ENCODE data around the gene NRSN2.
"Not testable (repeated sequence)": the region's sequence is repeated elsewhere in the genome, so short reads cannot be mapped to it uniquely, and the experiment has no call there.

NRSN2 gene

GRCh38 chr20:328975-329695 lies 17.8 kb upstream of the NRSN2 start:
- in situ Hi-C loops (cut with HindIII; ENCODE audit: low sequenced_read_pairs), result no loop called here
- DNase-seq (ENCODE audit: low read depth), result no peak
- no peak for TF ChIP-seq CTCF (IDR thresholded peaks at IDR 0.05; ENCODE audit: low read depth, low read length, missing control alignments)
- peak overlapping the region; percentile 86 for H3K4me3 ChIP-seq (ENCODE audit: low read depth, low read length)

DNA sequence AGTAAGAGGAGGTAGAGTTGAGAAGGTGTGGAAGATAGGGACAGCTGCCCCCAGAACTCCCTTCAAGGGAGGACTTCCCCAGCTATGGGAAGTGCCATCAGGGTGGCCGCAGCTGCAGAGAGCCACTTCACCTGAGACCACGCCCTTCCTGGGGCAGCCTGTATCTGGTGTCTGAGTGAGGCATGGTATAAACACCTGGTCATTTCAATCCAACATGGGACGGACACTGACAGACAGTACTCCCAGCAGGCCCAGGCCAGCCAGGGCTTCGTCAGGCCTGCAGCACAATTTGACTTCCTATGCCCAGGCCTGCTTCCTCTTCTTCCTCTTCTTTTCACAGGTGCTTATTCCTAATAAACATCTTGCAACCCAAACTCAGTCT lies 17.1 kb upstream of the NRSN2 start:
- in situ Hi-C loops (cut with HindIII; ENCODE audit: low sequenced_read_pairs), result loop anchor here (5.0 kb wide), 1 partner anchor 68 kb away; no protein-coding TSS in a partner anchor
- TF ChIP-seq CTCF (IDR thresholded peaks at IDR 0.05; ENCODE audit: low read depth, low read length, missing control alignments), result no peak
- H3K4me3 ChIP-seq (ENCODE audit: low read depth, low read length), result no peak overlapping the region
- no peak for DNase-seq (ENCODE audit: low read depth)

DNA sequence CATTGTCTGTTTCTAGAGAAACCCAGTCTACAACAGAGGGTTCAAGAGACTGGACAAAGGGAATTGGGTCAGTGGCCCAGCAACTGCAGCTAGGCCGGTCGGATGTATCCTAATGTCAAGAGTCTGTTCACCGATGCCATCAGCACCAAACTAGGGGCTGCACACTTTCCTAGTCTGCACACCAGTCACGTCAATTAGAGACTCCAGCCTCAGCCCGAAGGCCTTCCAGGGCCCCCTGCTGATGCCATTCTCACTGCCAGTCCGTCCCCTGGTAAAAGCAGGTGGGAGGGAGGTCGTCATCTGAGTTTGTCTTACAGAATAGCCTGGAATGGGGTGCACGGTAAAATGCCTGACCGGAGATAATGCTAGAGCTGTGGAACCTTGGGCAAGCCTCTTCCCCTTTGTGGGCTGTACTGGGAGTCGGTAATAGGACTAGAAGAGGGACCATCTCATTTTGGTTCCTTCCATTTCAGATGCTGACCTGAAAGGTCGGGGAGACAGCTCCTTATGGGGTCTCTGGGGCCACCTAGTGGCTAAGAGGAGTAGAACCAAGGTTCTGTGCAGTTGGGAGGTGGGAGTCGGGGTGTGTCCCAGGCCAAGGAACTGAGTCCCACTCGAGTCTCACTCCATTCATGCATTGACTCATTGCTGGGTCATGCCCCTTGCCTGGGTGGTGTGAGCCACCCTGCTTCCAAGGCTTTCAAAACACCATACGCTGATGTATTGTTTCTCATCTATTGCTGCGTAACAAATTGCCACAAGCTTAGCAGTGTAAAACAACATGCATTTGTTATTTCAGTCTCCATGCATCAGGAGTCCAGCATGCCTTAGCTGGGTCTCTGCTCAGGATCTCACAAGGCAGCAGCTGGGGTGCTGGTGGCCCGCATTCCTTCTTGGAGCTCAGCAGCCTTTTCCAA lies 16.4 kb upstream of the NRSN2 start:
- no peak for DNase-seq (ENCODE audit: low read depth)
- in situ Hi-C loops (cut with HindIII; ENCODE audit: low sequenced_read_pairs), result loop anchor here (5.0 kb wide), 1 partner anchor 68 kb away; no protein-coding TSS in a partner anchor
- no peak overlapping the region for H3K4me3 ChIP-seq (ENCODE audit: low read depth, low read length)
- peak; percentile 93 for TF ChIP-seq CTCF (IDR thresholded peaks at IDR 0.05; ENCODE audit: low read depth, low read length, missing control alignments)

DNA sequence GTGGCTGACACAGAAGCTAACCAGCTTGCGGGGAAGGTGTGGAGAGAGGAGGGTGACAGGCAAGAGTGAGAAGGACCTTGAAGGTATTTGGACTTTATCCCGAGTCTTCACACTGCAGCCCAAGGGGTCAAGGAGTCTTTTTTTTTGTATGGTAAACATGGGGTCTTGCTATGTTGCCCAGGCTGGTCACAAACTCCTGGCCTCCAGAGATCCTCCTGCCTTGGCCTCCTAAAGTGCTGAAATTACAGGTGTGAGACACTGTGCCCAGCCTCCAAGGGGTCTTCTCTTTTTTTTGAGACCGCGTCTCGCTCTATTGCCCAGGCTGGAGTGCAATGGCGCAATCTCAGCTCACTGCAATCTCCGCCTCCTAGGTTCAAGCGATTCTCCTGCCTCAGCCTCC lies 12.3 kb upstream of the NRSN2 start:
- DNase-seq (ENCODE audit: low read depth), result no peak
- H3K4me3 ChIP-seq (ENCODE audit: low read depth, low read length), result no peak overlapping the region
- in situ Hi-C loops (cut with HindIII; ENCODE audit: low sequenced_read_pairs), result loop anchor here (5.0 kb wide), 1 partner anchor 72 kb away; no protein-coding TSS in a partner anchor
- no peak for TF ChIP-seq CTCF (IDR thresholded peaks at IDR 0.05; ENCODE audit: low read depth, low read length, missing control alignments)

DNA sequence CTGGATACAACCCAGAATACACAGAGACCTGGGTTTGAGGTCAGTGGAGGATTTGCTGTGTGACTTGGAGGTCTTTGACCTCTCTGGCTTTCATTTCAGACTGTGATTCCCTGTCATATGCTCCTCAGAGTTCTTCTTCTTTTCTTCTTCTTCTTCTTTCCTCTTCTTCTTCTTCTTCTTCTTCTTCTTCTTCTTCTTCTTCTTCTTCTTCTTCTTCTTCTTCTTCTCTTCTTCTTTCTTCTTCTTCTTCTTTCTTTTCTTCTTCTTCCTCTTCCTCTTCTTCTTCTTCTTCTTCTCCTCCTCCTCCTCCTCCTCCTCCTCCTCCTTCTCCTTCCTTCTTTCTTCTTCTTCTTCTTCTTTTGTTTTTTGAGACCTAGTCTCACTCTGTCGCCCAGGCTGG lies 10.9 kb upstream of the NRSN2 start:
- DNase-seq (ENCODE audit: low read depth); H3K4me3 ChIP-seq (ENCODE audit: low read depth, low read length); in situ Hi-C loops (cut with HindIII; ENCODE audit: low sequenced_read_pairs): not testable (repeated sequence)

DNA sequence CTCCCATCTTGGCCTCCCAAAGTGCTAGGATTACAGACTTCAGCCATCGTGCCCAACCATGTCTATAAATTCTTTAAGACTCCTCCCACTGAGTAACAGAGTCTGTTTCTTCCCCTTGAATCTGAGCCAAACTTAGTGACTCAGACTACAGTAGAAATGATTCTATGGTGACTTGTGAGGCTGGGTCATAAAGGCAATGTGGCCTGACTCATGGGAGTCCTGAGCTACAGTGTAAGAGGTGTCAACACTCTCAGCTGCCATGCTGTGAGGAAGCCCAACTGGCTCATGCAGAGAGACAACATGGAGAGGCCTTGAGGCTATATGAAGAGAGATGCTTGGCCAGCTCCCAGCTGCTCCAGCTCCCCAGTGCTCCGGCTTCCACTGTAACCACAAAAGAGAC lies 5.2 kb upstream of the NRSN2 start:
- DNase-seq (ENCODE audit: low read depth), result no peak
- TF ChIP-seq CTCF (IDR thresholded peaks at IDR 0.05; ENCODE audit: low read depth, low read length, missing control alignments), result no peak
- no peak overlapping the region for H3K4me3 ChIP-seq (ENCODE audit: low read depth, low read length)
- in situ Hi-C loops (cut with HindIII; ENCODE audit: low sequenced_read_pairs), result no loop called here

- DNase-seq (ENCODE audit: low read depth), result no peak
- H3K4me3 ChIP-seq (ENCODE audit: low read depth, low read length), result no peak overlapping the region
- in situ Hi-C loops (cut with HindIII; ENCODE audit: low sequenced_read_pairs), result no loop called here
- TF ChIP-seq CTCF (IDR thresholded peaks at IDR 0.05; ENCODE audit: low read depth, low read length, missing control alignments), result no peak
These were observed 3.8 kb upstream of the NRSN2 start for GRCh38 chr20:343107-343506.
